Natural killer cell (primary cell): ENCODE data around the gene DNAH11. TPM values are rescaled to one million over a fixed set of nuclear protein-coding genes. Genes with fewer than 3 reads are reported as not detected.

Source experiments
- ATAC-seq, 3 donors: fragments of 150-1000 bp in 2 of 3; fragments of 200-7000 bp in 1 of 3; cut with Tn5 transposase; 1 replicate in 1 of 3; 2 replicates in 2 of 3; pipeline ENCODE4 v1.10.0; 2021; ENCODE audit warnings: mild to moderate bottlenecking in 2 of 3, moderate library complexity in 2 of 3
- DNase-seq, 2 donors: peaks; one replicate each; pipeline versions ENCODE4 v3.0.0 to v3.0.0-alpha.2; 2013 to 2021; ENCODE audit warnings: mixed read lengths in 1 of 2
- H3K27ac ChIP-seq: one replicate; pipeline ENCODE4 v1.5.1; 2013; ENCODE audit warnings: mild to moderate bottlenecking, low read length
- H3K27me3 ChIP-seq: one replicate; pipeline ENCODE4 v1.6.1; 2013; ENCODE audit warnings: low read length; ENCODE audit not compliant: control insufficient read depth, insufficient read depth
- H3K36me3 ChIP-seq: one replicate; pipeline ENCODE4 v1.6.1; 2013; ENCODE audit warnings: low read length; ENCODE audit not compliant: control insufficient read depth, insufficient read depth
- H3K4me1 ChIP-seq: one replicate; pipeline ENCODE4 v1.6.1; 2013; ENCODE audit warnings: low read length; ENCODE audit not compliant: control insufficient read depth, insufficient read depth
- H3K4me3 ChIP-seq: one replicate; pipeline ENCODE4 v1.5.1; 2013; ENCODE audit warnings: low read length
- H3K9me3 ChIP-seq: one replicate; pipeline ENCODE4 v1.6.1; 2013; ENCODE audit warnings: low read length; ENCODE audit not compliant: control insufficient read depth, insufficient read depth
- H3K27ac Mint-ChIP-seq, 2 donors: one replicate each; pipeline ENCODE4 v1.8.0; 2022; ENCODE audit warnings: mild to moderate bottlenecking in 2 of 2, mixed read lengths in 2 of 2, moderate library complexity in 1 of 2
- H3K27me3 Mint-ChIP-seq, 2 donors: one replicate each; pipeline ENCODE4 v1.8.0; 2022; ENCODE audit warnings: low read depth in 2 of 2, mixed read lengths in 2 of 2
- H3K36me3 Mint-ChIP-seq: one replicate; pipeline ENCODE4 v1.8.0; 2022; ENCODE audit warnings: mixed read lengths
- H3K4me1 Mint-ChIP-seq, 2 donors: one replicate each; pipeline ENCODE4 v1.8.0; 2022; ENCODE audit warnings: mixed read lengths in 2 of 2
- H3K4me3 Mint-ChIP-seq: one replicate; pipeline ENCODE4 v1.8.0; 2022; ENCODE audit warnings: mild to moderate bottlenecking, moderate library complexity, mixed read lengths
- H3K9me3 Mint-ChIP-seq, 2 donors: one replicate each; pipeline ENCODE4 v1.8.0; 2022; ENCODE audit warnings: mixed read lengths in 2 of 2
- WGBS: methylation state at CpG from one replicate; pipeline ENCODE4 v1.1.7; 2013; ENCODE audit warnings: missing lambda C conversion rate; ENCODE audit not compliant: insufficient coverage; 5-methylcytosine and 5-hydroxymethylcytosine counted together
- intact Hi-C: fragments of 100-400 bp; cut with micrococcal nuclease; formaldehyde crosslinking; loops from one replicate; pipeline ENCODE4 v1.14.2; 2022
- total RNA-seq, 4 donors: library from RNA; stranded (reverse); fragments of 120-200 nt in 1 of 4; gene quantifications; one replicate each; pipeline versions ENCODE4 v1.2.3 to v1.2.4, GENCODE V29; 2013 to 2022
- TF ChIP-seq, protein P1 (sequence below): fragments of 200-600 bp; IDR thresholded peaks from one replicate; pipeline ENCODE4 v1.8.0; 2022; ENCODE audit warnings: antibody characterized with exemption

DNAH11 gene
- total RNA-seq, 3 donors from 2014 or later (not counting 1 experiment from before 2014, with no cell fraction given) = 0.09 to 0.48 (median 0.39) TPM

DNA sequence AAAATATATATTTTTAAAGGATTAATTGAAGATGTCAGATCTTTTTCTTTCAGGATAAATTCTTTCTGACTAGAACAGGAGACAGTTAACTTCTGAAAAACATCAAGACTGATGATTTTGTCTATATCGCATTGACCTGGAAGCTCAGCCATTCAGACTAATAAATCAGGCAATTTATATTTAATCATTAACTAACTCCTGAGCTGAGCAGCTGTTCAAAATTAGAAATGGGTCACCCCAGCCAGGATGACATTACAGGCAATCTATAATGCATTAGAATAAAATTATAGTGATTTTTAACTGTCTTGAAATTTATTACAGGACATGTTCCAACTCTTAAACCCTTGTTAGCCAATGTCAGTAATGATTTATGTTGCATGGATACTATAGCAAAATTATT lies 263.0 kb downstream of the DNAH11 start:
- Mint-ChIP-seq H3K27me3 (peaks cover 5 to 29% of the 10 kb centered on the region in 2 donors), H3K4me3 (no peak overlapping the region), H3K27ac (no peak overlapping the region), H3K36me3 (no peaks in the 10 kb centered on the region), H3K9me3 (no peaks in the 10 kb centered on the region), H3K4me1 (no peaks in the 10 kb centered on the region)
- Histone ChIP-seq H3K36me3 (no peaks in the 10 kb centered on the region), H3K27ac (no peak overlapping the region), H3K4me3 (no peak overlapping the region), H3K27me3 (peaks cover 2% of the 10 kb centered on the region), H3K4me1 (no peaks in the 10 kb centered on the region), H3K9me3 (no peaks in the 10 kb centered on the region)
- TF ChIP-seq, protein P1, sequence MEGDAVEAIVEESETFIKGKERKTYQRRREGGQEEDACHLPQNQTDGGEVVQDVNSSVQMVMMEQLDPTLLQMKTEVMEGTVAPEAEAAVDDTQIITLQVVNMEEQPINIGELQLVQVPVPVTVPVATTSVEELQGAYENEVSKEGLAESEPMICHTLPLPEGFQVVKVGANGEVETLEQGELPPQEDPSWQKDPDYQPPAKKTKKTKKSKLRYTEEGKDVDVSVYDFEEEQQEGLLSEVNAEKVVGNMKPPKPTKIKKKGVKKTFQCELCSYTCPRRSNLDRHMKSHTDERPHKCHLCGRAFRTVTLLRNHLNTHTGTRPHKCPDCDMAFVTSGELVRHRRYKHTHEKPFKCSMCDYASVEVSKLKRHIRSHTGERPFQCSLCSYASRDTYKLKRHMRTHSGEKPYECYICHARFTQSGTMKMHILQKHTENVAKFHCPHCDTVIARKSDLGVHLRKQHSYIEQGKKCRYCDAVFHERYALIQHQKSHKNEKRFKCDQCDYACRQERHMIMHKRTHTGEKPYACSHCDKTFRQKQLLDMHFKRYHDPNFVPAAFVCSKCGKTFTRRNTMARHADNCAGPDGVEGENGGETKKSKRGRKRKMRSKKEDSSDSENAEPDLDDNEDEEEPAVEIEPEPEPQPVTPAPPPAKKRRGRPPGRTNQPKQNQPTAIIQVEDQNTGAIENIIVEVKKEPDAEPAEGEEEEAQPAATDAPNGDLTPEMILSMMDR = no peak
- no peak for ATAC-seq
- no peak for DNase-seq
- intact Hi-C loops = no loop called here
- 100% methylated on average over 1 of the region's 1 CpG for WGBS

DNA sequence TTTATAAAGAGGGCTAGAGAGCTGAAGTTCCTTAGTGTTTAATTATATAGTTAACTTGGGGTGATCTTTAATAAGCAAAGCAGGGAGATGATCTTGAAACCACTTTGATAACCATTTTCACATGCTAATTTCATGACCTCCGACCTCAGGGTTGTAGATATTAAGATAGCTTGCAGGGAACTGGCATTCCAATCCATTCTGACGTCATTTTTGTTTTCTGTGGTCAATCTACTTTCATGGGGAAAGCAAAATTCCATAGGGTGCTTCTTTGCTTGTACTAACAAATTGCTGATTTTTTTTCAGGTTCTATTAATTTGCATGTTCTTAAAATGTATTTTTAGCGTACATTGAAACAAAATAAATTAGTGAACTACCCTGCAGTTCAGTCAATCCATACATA lies 263.5 kb downstream of the DNAH11 start:
- no peaks in the 10 kb centered on the region for H3K9me3 ChIP-seq
- 78% methylated on average over 2 of the region's 3 CpGs for WGBS
- intact Hi-C loops = no loop called here
- Mint-ChIP-seq H3K4me3 (no peak overlapping the region), H3K27ac (no peak overlapping the region), H3K9me3 (no peaks in the 10 kb centered on the region), H3K27me3 (peaks cover 5 to 29% of the 10 kb centered on the region in 2 donors), H3K36me3 (no peaks in the 10 kb centered on the region), H3K4me1 (no peaks in the 10 kb centered on the region)
- DNase-seq = no peak
- no peaks in the 10 kb centered on the region for H3K36me3 ChIP-seq
- TF ChIP-seq, protein P1 = no peak
- H3K27me3 ChIP-seq = peaks cover 2% of the 10 kb centered on the region
- H3K27ac ChIP-seq = no peak overlapping the region
- no peak for ATAC-seq
- H3K4me3 ChIP-seq = no peak overlapping the region
- H3K4me1 ChIP-seq = no peaks in the 10 kb centered on the region

DNA sequence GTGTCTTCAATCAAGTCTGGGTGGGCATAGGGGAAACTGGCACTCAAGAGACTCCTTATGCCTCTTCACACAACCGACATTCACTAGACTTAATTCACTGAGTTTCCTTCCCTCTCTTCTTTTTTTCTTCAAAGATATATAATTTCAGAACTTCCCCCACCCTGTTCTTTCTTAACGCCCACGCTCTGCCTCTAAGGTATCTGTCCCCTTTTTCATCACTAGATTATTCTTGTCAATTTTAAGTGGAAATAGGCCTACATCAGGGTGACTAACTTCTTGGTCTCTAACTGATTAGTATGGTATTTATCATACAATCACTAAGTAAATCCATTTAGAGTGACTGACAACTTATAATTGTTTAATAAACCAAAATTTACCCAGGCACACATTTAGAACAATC lies 276.2 kb downstream of the DNAH11 start:
- intact Hi-C loops = no loop called here
- Mint-ChIP-seq H3K9me3 (no peaks in the 10 kb centered on the region), H3K27me3 (peaks cover 11 to 27% of the 10 kb centered on the region in 2 donors), H3K27ac (no peak overlapping the region), H3K4me3 (no peak overlapping the region), H3K4me1 (no peaks in the 10 kb centered on the region), H3K36me3 (no peaks in the 10 kb centered on the region)
- no peak for DNase-seq
- Histone ChIP-seq H3K27ac (no peak overlapping the region), H3K27me3 (no peaks in the 10 kb centered on the region), H3K4me3 (no peak overlapping the region), H3K36me3 (no peaks in the 10 kb centered on the region), H3K4me1 (no peaks in the 10 kb centered on the region), H3K9me3 (no peaks in the 10 kb centered on the region)
- no peak for ATAC-seq
- 79% methylated on average over 2 of the region's 3 CpGs for WGBS
- TF ChIP-seq, protein P1 = no peak

DNA sequence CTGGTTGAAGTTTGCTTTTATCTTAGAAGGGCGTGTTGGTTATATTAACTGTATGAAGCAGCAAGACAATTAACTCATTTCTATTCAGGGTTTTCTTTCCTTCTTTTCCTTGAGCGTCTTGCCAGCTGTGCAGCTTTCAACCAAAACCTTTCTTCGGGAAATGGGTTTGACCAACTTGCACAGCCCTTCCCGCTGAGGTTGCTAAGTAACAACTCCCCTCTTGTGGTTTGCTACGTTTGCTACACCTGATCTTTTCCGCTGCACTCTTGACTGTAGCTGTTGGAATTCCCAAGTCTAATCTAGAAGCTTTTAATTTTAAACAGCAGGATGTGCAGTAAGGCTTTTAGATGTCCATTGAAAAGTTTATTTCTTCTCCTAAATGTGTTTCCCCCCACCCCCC lies 286.0 kb downstream of the DNAH11 start:
- ATAC-seq = no peak
- H3K4me1 Mint-ChIP-seq = no peaks in the 10 kb centered on the region

More for the DNA sequence above, 286.0 kb downstream of the DNAH11 start:
- 24% methylated on average over 5 of the region's 6 CpGs for WGBS
- no peak overlapping the region for H3K27ac ChIP-seq
- H3K4me1 ChIP-seq = no peaks in the 10 kb centered on the region
- no peak overlapping the region for H3K4me3 ChIP-seq
- no peak for DNase-seq
- TF ChIP-seq, protein P1 = no peak
- intact Hi-C loops = no loop called here
- peaks cover 6 to 38% of the 10 kb centered on the region in 2 donors for H3K27me3 Mint-ChIP-seq
- H3K27ac Mint-ChIP-seq = no peak overlapping the region
- no peak overlapping the region for H3K4me3 Mint-ChIP-seq
- H3K27me3 ChIP-seq = no peaks in the 10 kb centered on the region
- no peaks in the 10 kb centered on the region for H3K36me3 ChIP-seq
- H3K9me3 Mint-ChIP-seq = no peaks in the 10 kb centered on the region
- H3K36me3 Mint-ChIP-seq = no peaks in the 10 kb centered on the region
- H3K9me3 ChIP-seq = no peaks in the 10 kb centered on the region
